ENCODE data around the gene PKD1.

- no peak for TF ChIP-seq CTCF (IDR thresholded peaks at IDR 0.05)
- no peak for TF ChIP-seq POLR2A (IDR thresholded peaks at IDR 0.05)
These were observed 27.0 kb upstream of the PKD1 start for GRCh38 chr16:2162676-2163118.
